PC-9 (cell line): ENCODE results near the gene AKAP3.

Experiments used
- CTCF ChIP-seq: fragments of 200-600 bp; sonication (generic); conservative IDR thresholded peaks from 2 replicates; pipeline ENCODE4 v1.6.1; 2017; ENCODE audit warnings: mixed run types, antibody characterized with exemption, mild to moderate bottlenecking, moderate library complexity
- EZH2 ChIP-seq: fragments of 200-600 bp; sonication (generic); IDR thresholded peaks from 2 replicates; pipeline ENCODE4 v1.8.0; 2017; ENCODE audit warnings: antibody characterized with exemption, low read depth

GRCh38 chr12:4603946-4604345 is 44.9 kb downstream of the AKAP3 start:
- TF ChIP-seq CTCF, result no peak
- no peak for TF ChIP-seq EZH2
